GM19193 (cell line): ENCODE measurements around the gene HMCN1.

Experiments used
- POLR2A ChIP-seq: IDR thresholded peaks from 4 replicates; pipeline ENCODE4 v1.6.1; 2011; ENCODE audit not compliant: insufficient read depth, insufficient read length; ENCODE audit errors: extremely low read depth

HMCN1 gene

GRCh38 chr1:185860311-185860710 lies 126.1 kb downstream of the HMCN1 start:
- no peak for TF ChIP-seq POLR2A

DNA sequence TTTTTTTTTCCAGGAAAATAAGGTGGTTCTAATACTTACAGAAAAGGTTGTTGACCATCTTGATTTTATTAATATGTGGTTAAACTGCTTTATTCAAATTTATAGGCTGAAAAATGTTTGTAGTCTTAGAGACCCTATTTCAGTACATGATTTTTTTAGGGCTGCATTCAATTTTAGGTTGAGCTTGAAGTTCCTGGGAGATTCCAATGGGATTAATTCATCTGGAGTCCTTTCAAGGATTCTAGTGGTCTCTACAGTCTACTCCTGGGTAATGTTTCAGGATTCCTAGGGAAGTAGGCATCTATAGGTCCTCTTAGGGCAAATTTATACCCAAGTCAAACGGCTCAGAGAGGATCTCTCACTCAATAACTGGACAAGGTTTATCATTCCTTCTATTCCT lies 126.7 kb downstream of the HMCN1 start:
- no peak for TF ChIP-seq POLR2A

- no peak for TF ChIP-seq POLR2A
Observed at GRCh38 chr1:185861630-185862029, 127.4 kb downstream of the HMCN1 start.

GRCh38 chr1:185862235-185862634 lies 128.0 kb downstream of the HMCN1 start:
- no peak for TF ChIP-seq POLR2A

GRCh38 chr1:185864331-185864730 lies 130.1 kb downstream of the HMCN1 start:
- no peak for TF ChIP-seq POLR2A

GRCh38 chr1:185864889-185865517 lies 130.8 kb downstream of the HMCN1 start:
- no peak for TF ChIP-seq POLR2A

DNA sequence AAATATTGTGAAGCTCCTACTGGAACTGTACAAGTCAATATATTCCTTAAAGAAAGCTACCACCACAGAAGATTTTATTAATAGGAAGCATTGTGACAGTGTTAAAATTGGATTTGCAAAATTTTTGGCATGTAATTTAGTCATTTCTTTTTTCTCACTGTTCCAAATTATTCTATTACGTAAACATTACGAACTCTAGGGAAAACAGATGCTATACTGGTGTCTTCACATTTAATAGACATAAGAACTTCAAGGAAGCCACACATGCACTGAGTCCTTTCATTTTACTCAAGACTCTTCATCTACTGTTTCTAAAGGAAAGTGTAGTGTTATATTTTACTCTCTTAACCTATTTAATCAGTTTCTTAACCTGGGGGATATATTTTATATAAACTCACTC lies 135.4 kb downstream of the HMCN1 start:
- no peak for TF ChIP-seq POLR2A

- TF ChIP-seq POLR2A, result no peak
Observed at GRCh38 chr1:185871627-185872150, 137.5 kb downstream of the HMCN1 start.

GRCh38 chr1:185874246-185874645 lies 140.1 kb downstream of the HMCN1 start:
- no peak for TF ChIP-seq POLR2A

DNA sequence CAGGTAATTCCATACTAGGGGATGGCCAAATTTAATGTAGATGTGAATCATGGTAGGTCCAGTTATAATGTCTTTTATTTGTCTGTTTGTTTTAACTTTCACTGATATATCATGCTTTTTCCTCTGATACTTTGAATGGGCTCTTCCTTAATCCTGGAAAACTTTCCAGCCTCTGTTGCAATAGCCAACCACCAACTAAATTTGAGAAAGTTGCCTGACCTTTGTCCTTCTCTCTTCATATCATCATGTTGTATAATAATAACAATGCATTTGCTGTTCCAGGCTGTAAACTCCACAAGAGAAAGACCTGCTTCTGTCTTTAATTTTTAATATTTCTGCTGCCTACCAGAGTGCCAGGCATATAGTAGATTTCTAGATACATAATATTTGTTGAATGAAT lies 146.1 kb downstream of the HMCN1 start:
- TF ChIP-seq POLR2A, result no peak

- no peak for TF ChIP-seq POLR2A
Observed at GRCh38 chr1:185880779-185881333, 146.7 kb downstream of the HMCN1 start.

GRCh38 chr1:185886046-185886445 lies 151.9 kb downstream of the HMCN1 start:
- TF ChIP-seq POLR2A, result no peak

- no peak for TF ChIP-seq POLR2A
Observed at GRCh38 chr1:185886671-185887070, 152.5 kb downstream of the HMCN1 start.

- no peak for TF ChIP-seq POLR2A
Observed at GRCh38 chr1:185894791-185895190, 160.6 kb downstream of the HMCN1 start.

GRCh38 chr1:185895208-185895900 lies 161.2 kb downstream of the HMCN1 start:
- no peak for TF ChIP-seq POLR2A

GRCh38 chr1:185896863-185897262 lies 162.7 kb downstream of the HMCN1 start:
- no peak for TF ChIP-seq POLR2A
